Measurements from ENCODE around the gene RASGEF1B.

- no peak for TF ChIP-seq TAF1 (IDR thresholded peaks at IDR 0.05; ENCODE audit: low read depth, low read length)
- no peak for TF ChIP-seq POLR2AphosphoS5 (IDR thresholded peaks at IDR 0.05; ENCODE audit: low read depth, low read length)
- TF ChIP-seq POLR2A (IDR thresholded peaks at IDR 0.05; ENCODE audit: low read depth, low read length) = no peak
- no peak for TF ChIP-seq POU2F2 (IDR thresholded peaks at IDR 0.05; ENCODE audit: low read depth, low read length)
- no peak for TF ChIP-seq SPI1 (IDR thresholded peaks at IDR 0.05; ENCODE audit: low read depth, low read length)
- TF ChIP-seq PAX5 (IDR thresholded peaks at IDR 0.05; ENCODE audit: insufficient read depth, low read length, severe bottlenecking) = no peak
Measured at GRCh38 chr4:81469781-81470455, 1.8 kb downstream of the RASGEF1B start.
